T47D (cell line): ENCODE measurements around the gene KRTAP5-3.
A peak's percentile ranks its signal among the peaks of the same experiment; 100 is the strongest.
"Not testable (repeated sequence)": the region's sequence is repeated elsewhere in the genome, so short reads cannot be mapped to it uniquely, and the experiment has no call there.

Experiments
- DNase-seq, 2 experiments: peaks; one replicate each; pipeline versions ENCODE4 v3.0.0 to v3.0.0-alpha.2; 2011 to 2012; ENCODE audit warnings: low read depth in 1 of 2, low spot score in 1 of 2
- JUND ChIP-seq: IDR thresholded peaks from 2 replicates; pipeline ENCODE4 v1.6.1; 2012; ENCODE audit warnings: low read depth
- in situ Hi-C: cut with HindIII; loops from 2 replicates; pipeline ENCODE4 v1.10.0; 2016; ENCODE audit warnings: low sequenced_read_pairs, low pct_unique_long_range_greater_than_20kb

Gene KRTAP5-3

GRCh38 chr11:1597994-1598380 is 10.3 kb downstream of the KRTAP5-3 start, which contains the start of gene KRTAP5-2:
KRTAP5-2 (minus strand) TSS chr11:1598294; CDS start chr11:1598250, 44 bp downstream.
- TF ChIP-seq JUND: no peak
- in situ Hi-C loops: no loop called here
- no peak for DNase-seq

GRCh38 chr11:1597331-1597993 is 10.8 kb downstream of the KRTAP5-3 start:
- TF ChIP-seq JUND: no peak
- in situ Hi-C loops: no loop called here
- peak in 1 of 2 experiments; percentile 72 for DNase-seq

GRCh38 chr11:1596576-1597121 is 11.6 kb downstream of the KRTAP5-3 start:
- in situ Hi-C loops, DNase-seq: not testable (repeated sequence)

GRCh38 chr11:1595994-1596575 is 12.2 kb downstream of the KRTAP5-3 start:
- peak in 1 of 2 experiments; percentile 29 for DNase-seq
- in situ Hi-C loops: not testable (repeated sequence)

- no peak for DNase-seq
- in situ Hi-C loops: no loop called here
- no peak for TF ChIP-seq JUND
Observed at GRCh38 chr11:1592628-1593027, 15.6 kb downstream of the KRTAP5-3 start.

GRCh38 chr11:1589996-1590395 is 18.3 kb downstream of the KRTAP5-3 start:
- in situ Hi-C loops: no loop called here
- no peak for TF ChIP-seq JUND
- DNase-seq: no peak

GRCh38 chr11:1589191-1589963 is 18.9 kb downstream of the KRTAP5-3 start:
- in situ Hi-C loops: not testable (repeated sequence)
- DNase-seq: peak in 1 of 2 experiments; percentile 38

- no peak for DNase-seq
- in situ Hi-C loops: no loop called here
- TF ChIP-seq JUND: no peak
Observed at GRCh38 chr11:1586699-1587098, 21.6 kb downstream of the KRTAP5-3 start.

GRCh38 chr11:1584661-1585370 is 23.4 kb downstream of the KRTAP5-3 start, which contains the start of gene KRTAP5-1:
KRTAP5-1 (minus strand) TSS chr11:1585283; CDS start chr11:1585249, 34 bp downstream.
- DNase-seq, in situ Hi-C loops: not testable (repeated sequence)

- DNase-seq, in situ Hi-C loops: not testable (repeated sequence)
Observed at GRCh38 chr11:1582909-1583308, 25.4 kb downstream of the KRTAP5-3 start.

- in situ Hi-C loops: no loop called here
- TF ChIP-seq JUND: no peak
- no peak for DNase-seq
Observed at GRCh38 chr11:1581976-1582375, 26.3 kb downstream of the KRTAP5-3 start.

- no peak for TF ChIP-seq JUND
- in situ Hi-C loops: no loop called here
- DNase-seq: no peak
Observed at GRCh38 chr11:1576825-1577224, 31.4 kb downstream of the KRTAP5-3 start.

- in situ Hi-C loops: not testable (repeated sequence)
Observed at GRCh38 chr11:1575756-1576155, 32.5 kb downstream of the KRTAP5-3 start.

More at GRCh38 chr11:1575756-1576155, 32.5 kb downstream of the KRTAP5-3 start:
- DNase-seq: not testable (repeated sequence)
